ENCODE data around the gene TMF1.
A peak's percentile ranks its signal among the peaks of the same experiment; 100 is the strongest.

The TMF1 gene

GRCh38 chr3:68972358-68972979 is 79.7 kb downstream of the TMF1 start:
- peak; percentile 51 to 69 for DNase-seq

All from inflammatory macrophage treated with lipopolysaccharide for 1 hour (primary cell).